Fibroblast of skin of left quadriceps (primary cell): ENCODE data around the gene DDX42.

Source experiments
- DNase-seq, 2 experiments: peaks; one replicate each; pipeline ENCODE4 v3.0.0-alpha.2; 2013; ENCODE audit warnings: low read depth in 2 of 2

Gene DDX42, protein sequence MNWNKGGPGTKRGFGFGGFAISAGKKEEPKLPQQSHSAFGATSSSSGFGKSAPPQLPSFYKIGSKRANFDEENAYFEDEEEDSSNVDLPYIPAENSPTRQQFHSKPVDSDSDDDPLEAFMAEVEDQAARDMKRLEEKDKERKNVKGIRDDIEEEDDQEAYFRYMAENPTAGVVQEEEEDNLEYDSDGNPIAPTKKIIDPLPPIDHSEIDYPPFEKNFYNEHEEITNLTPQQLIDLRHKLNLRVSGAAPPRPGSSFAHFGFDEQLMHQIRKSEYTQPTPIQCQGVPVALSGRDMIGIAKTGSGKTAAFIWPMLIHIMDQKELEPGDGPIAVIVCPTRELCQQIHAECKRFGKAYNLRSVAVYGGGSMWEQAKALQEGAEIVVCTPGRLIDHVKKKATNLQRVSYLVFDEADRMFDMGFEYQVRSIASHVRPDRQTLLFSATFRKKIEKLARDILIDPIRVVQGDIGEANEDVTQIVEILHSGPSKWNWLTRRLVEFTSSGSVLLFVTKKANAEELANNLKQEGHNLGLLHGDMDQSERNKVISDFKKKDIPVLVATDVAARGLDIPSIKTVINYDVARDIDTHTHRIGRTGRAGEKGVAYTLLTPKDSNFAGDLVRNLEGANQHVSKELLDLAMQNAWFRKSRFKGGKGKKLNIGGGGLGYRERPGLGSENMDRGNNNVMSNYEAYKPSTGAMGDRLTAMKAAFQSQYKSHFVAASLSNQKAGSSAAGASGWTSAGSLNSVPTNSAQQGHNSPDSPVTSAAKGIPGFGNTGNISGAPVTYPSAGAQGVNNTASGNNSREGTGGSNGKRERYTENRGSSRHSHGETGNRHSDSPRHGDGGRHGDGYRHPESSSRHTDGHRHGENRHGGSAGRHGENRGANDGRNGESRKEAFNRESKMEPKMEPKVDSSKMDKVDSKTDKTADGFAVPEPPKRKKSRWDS

DNA sequence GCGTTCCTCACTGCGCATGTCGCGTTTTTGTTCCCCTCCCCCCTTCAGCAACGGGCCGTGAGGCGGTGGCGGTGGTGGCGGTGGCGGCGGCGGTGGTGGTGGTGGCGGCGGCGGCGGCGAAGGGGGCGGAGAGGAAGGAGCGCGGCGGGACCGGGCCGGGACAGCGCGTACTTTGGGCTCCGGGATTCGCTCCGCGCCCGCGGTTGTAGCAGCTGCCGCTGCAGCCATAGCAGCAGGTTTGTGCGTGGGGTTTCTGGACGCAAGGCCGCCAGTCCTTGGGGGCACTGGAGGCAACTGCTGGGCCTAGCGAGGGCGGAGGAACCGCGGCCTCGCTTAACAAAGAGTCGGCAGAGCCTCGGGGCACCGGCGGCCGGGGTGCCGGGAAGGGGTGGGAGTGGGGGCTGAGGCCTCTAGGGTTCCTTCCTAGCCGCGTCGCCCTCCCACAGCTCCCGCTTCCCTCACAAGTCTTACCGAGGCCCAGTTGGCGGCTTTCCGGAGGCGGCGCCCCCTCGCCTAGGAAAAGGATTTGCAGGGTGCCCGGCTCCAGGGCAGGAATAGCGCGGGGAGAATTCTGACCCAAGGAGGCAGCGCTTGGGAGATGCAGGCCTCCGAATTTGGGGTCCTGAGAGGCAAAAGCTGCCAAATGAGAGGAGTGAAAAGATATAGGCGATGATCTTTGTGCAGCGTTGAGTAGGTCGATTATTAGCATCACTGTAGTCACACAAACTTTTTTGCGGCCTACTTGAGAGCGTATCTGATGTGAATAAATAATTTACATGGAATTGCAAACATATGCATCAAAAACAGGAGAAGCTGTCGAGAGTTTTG lies at the start of gene DDX42:
TSS of gene DDX42 (plus strand) at position 30 of the 828 bp plus-strand sequence. CDS start 12,880 bp downstream, outside the sequence.
- DNase-seq = peak; percentile 16 to 21

DNA sequence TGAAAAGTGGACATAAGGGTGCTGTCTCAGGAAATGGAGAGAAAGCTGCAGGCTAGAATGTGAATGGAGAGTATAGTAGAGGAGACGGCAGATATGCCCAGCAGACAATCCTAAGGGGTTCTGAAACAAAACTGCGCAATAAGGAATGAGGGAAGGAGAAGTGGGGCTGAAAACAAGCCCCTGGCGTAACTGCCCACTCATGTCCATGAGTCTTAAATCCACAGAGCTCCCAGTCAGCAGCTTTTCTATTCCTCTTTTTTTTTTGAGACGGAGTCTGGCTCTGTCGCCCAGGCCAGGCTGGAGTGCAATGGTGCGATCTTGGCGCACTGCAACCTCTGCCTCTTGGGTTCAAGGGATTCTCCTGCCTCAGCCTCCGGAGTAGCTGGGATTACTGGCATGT lies 38.3 kb upstream of the DDX42 start:
- DNase-seq = no peak

DNA sequence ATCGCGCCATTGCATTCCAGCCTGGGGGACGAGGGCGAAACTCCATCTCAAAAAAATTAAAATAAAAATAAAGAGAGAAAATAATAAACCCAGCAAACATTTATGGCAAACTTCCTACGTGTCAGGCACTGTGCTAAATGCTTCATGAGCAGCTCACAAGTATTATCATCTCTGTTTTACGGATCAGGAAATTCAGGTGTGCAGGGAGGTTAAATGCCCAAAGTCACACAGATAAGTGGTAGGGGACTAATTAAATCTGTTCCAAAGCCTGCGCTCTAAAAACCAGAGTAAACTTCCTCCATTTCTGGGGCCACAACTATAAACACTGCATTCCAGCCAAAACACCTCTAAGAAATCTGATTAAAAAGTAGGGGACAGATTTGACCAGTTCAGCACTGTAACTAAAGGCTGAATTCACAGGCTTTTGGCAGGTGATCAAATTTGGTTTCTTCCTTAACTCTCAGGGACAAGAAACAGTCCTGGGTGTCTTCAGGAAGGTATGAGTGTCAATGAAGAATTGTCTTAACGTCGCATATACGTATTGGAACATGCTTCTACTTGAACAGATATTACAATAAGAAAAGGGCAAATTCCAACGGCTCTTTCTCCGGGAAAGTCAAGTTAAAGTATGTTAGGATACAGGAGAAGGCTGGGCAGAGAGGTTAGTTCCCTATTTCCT lies 33.4 kb upstream of the DDX42 start:
- no peak for DNase-seq

DNA sequence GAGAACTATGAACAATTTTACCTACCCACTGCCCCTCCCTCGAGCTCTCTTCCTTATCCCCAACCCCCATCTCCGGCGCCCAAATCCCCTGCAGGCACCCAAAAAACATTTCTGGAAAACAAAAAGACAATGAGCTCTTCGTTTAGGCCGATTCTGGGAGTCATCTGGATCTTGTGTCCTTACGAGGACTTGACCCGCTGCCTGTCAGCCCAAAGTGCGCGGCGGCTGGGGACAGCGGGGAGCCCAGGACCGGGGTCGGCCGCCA lies 32.9 kb upstream of the DDX42 start:
- DNase-seq = no peak

DNA sequence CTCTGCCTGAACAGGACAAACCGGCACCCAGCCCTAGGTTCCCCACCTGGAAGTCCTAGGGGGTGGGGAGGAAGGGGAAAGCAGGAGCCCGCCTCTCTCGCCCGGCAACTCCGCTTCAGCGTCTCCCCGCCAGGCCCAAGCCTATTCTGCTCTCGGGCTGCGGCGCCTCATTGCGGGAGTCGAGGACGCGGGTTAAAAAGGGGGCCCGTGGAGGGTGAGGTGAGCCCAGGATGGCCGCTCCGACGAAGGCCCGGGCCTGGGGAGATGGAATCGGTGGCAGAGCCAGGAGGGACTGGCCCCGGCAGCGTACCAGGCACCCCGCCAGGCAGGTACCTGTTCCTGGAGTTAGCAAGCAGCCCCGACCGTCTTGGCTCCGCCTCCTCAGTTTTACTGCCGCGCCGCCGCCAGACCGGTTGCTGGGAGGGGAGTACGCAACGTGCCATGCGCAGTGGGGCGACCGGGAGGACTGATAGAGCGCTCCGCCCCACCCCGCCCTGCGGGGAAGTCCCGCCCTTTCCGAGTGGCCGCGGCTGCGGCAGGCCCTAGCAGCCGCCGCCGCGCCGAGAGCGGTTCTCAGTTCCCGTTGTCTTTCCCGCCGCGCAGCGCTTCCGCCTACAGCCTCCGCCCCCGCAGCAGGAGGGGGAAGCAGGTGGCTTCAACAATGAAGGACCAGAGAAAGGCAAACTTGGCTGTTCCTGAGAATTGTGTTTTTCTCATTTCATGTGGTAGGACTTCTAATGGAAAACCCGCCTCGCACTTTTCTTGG lies 32.4 kb upstream of the DDX42 start, which contains the start of gene STRADA:
TSS of gene STRADA (minus strand) at position 392 of the 766 bp plus-strand sequence. CDS start 13,430 bp downstream, outside the sequence.
- peak; percentile 86 to 89 for DNase-seq

DNA sequence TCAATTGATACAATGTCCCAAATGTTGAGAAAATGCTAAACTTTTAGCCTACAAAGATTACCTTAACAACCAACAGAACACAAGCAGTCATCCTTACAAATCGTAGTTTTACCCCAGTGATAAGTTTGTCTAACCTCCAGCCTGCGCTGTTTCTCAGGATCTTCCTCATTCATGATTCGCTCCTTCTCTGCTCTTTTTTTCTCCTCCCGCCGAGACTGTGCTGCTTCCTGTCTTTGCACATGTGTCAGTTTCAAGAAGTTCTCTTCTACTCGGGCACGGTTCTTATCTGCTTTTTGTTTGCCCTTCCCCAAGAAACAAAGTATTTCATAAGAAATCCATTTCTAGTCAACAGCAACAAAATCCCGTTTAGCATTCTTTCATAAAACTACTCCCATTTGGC lies 22.2 kb upstream of the DDX42 start:
- no peak for DNase-seq

DNA sequence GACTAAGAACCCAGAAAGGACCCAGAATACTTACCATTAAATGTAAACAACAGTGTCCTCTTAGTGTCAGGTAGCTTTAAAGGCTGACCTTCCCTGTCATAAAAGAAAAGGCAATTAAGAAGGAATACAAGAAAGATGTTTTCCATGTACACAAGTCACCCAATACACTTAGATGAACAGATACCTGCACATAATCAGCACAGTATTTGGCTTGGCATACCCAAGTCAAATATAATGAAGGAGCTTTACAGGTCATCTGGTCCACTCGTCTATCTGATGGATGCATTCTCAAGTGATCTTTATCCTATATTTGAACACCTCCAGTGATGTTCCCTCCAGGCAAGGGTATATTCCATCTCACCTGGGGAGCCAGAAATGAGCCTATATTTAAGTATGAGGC lies 21.3 kb upstream of the DDX42 start:
- DNase-seq = no peak

DNA sequence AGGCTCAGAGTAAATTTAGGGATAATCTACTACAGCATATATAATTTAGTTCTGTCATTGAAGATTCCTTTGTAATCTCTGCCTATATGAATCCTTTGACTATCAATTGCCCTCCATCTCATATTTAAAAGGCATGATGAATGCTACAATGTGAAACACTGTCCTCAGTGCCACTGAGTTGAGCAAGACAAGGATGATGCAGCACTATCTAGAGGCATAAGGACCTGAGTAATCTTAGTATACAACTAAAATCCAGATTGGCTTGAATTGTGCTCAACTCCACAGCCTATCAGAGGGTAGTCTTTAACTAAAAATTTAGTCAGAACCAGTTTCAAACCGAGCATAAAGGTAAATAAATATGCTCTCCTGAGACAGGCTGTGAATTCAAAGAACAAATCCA lies 20.8 kb upstream of the DDX42 start:
- DNase-seq = no peak

DNA sequence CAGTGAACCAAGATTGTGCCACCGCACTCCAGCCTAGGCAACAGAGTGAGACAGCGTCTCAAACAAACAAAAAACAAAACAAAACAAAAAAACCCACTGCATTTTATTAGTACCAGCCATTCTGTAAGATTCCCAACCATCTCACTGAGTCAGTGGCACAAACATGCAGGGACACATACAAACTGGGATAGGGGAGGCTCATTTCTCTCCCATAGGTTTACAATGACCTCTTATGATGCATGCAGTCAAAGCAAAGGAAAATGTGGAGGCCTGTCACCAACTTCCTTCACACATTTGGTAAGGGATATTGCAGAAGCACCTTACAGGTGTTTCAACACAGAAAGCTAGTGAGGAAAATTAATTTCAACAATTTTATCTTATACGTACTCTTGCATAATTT lies 19.9 kb upstream of the DDX42 start:
- DNase-seq = no peak

DNA sequence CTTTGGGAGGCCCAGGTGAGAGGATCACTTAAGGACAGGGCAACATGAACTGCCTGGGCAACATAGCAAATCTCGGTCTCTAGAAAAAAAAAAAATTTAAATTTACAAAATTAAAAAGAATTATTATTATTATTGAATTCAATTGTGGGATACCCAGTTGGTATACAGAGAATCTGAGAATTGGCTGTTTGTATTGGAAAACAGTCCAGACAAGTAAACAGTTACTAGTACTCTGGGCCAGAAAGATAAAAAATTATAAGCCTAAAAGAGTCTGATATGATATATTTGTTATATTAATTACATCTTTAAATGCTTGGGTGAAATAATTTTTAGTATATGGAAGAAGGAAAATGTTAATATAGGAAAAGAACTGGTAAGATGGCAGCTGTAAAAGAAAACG lies 15.5 kb upstream of the DDX42 start:
- no peak for DNase-seq

DNA sequence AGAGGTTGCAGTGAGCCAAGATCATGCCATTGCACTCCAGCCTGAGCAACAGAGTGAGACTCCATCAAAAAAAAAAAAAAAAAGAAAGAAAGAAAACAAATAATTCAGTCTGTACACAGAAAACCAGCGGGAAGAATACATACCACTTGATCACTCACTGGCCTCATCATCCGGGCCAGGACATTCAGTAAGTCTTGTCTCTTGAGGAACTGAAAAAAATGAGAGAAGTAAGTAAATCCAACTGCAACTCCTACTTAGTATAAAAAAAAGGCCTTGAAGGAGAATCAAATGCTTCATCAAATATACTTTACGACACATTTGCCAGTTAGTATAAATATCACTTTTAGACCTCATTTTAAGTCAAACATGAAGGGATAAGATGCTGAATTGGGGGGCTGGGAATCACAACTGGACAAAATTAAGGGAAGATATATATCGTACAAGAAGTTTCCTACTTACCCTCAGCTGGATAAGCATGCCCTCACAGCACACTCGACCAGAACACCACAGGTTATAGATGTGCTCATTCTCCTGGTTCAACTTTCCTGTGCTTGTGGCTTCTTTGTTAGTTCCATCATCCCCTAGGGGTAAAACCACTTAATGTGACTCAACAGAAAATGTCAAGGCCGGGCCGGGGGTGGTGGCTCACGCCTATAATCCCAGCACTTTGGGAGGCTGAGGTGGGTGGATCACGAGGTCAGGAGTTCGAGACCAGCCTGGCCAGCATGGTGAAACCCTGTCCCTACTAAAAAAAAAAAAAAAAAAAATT lies 13.0 kb upstream of the DDX42 start:
- no peak for DNase-seq

DNA sequence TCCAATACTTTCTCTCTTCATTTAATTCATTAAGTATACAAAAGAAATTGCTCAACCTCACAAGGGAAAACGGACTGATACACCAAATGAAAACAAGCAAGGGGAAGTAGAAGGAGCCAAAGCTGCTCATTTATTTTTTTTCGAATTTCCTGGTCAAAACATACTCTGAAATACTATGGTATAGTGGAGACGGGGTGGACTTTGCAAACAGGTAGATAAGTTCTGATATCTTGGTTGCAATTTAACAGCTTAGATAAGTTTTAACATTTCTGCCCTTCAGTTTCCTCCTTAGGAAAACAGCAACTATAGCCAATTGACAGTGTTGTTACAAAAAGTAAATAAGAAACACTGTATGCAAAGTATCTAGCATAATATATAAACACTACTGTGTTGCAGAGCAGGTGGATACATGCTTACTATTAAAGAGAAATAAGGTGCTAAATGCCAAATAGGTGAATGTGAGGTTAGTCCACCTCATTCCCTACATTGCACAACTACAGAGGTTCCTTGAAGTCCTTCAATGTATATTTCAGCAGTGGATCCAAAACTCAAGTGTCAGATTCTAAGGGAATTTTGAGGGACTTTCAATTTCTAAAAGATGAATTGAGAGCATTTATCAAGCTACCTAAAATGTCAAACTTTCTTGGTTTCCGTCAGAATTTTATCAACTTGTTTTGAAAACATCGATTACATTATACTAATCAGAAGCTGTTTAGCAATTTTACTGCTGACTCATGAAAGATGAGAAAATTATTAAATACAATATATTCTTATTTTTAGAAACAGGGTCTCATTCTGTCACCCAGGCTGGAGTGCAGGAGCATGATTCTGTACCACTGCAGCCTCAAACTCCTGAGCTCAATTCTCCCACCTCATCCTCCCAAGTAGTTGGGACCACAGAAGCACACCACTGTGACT lies 11.6 kb upstream of the DDX42 start:
- no peak for DNase-seq

DNA sequence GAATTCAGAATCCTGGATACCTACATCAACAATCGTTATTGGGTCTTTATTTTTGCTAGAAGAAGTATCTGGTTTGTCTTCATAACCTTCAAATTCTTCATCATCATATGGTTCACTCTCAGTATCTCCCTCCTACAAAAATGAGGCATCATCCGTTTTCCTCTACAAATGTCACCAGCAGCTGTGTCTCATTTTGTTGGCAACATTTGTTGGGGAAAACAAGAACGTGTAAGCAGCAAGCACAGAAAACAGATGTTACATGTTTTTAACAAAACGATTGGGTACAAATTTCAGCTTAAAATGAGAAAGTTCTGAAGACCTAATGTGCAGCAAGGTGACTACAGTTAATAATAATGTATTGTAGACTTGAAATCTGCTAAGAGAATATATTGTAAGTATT lies 9.3 kb upstream of the DDX42 start:
- DNase-seq = no peak

DNA sequence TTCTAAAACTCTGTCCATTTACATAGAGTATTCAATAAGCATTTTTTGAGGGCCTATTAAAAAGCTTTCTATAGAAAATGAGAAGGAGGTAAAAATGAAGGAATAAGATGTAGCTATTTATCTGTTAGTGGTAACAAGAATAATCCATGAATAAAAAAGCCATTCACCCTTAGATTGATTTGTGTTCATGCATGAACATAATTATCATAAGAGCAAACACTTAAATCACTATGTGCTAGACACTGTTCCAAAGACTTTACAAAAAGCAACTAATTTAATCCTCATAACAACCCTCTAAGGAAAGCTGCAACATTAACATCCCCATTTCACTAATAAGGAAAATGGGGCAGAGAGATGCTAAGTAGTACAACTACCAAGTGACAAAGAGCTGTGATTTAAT lies 7.2 kb upstream of the DDX42 start:
- DNase-seq = no peak

DNA sequence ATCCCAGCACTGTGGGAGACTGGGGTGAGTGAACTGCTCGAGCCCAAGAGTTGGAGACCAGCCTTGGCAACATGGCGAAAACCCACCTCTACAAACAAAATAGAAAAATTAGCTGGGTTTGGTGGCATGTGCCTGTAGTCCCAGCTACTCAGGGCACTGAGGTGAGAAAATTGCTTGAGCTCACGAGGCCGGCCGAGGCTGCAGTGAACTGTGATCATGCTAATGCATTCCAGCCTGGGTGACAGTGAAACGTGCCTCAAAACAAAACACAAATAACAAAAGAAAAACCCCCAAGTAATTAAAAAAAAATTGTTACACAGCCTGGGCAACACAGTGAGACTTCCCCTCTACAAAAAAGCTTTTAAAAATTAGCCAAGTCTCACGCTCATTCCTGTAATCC lies 5.5 kb upstream of the DDX42 start:
- no peak for DNase-seq

DNA sequence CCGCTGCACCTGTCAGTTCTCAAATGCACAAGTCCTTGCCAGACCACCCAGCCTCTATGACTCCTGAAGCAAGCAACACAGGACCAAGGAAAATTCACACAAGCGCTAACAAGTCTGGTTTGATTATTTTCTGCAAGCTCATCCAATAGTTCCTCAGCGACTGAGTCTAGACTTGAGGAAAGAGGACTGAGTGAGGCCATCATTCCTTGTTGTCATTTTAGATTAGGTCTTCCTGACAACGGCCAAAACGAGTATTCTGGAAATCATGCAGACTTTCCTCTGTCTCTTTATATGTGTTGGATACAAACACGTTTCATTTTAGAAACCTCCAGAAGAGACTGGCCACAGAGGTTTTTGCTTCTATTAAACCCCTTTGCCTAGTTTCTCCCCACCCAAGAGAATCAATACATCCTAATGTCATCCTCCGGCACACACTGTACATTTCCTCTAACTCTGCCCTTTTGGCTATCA lies 1.1 kb upstream of the DDX42 start:
- DNase-seq = no peak

DNA sequence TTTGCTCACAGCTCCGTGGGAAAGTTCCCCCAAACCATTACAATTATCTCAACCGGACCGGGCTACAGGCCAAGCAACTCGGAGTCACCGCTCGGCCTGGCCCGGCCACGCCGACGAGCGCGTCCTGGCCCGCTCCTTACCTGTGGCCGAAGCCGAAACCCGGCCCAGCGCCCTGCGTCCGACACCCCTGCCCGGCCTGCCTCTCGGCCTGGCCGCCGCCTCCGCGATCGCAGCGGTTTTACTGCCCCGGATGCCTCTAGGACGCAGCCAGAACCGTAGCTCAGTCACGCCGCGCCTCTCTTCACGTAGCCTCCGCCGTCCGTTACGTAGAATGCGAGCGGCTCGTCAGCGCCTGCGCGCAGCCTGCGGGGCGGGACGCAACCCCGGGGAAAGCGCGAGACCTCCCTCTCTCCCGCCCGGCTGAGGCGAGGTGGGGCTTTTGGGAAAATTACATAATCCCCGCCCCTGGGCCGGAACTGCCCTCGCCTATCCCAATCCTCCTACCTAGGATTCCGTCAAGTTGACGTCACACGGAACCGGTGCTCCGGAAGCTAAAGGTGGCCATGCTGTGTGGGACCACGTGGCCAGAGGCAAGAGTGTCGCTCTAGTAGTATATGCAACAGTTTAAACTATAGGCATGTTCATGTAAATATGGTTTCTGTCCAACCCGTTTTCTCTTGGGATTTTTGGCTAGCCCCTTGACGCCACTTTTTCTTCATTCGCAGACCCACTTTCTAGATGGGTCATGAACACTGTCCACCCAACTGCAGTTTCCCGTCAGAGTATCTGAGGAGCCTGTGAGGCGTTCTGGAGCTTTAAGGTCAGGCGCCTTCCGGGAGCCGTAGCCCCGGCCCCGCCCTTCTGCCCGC lies 464 bp upstream of the DDX42 start, which contains the start of gene CCDC47:
TSS of gene CCDC47 (minus strand) at position 326 of the 869 bp plus-strand sequence. CDS start 7,422 bp downstream, outside the sequence.
- DNase-seq = peak; percentile 99

DNA sequence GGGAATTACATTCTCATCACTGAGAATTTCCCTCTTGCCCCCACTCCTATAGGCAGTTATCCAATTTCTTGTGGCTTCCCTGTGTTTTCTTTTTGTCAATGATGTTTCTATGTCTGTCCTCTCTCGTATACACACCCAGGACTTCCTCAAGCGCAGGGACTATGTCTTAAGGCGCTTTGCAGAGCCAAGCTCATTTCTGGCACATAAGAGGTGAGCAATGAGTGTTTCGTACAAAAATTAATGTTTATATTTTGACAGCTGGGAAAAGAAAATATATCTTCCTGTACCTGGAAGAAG lies 947 bp downstream of the DDX42 start:
- DNase-seq = no peak
